NCI-H2081 treated with DMSO at 0.1 percent for 48 hours (cell line): ENCODE data around the gene ORM1.
"Not testable (repeated sequence)": the region's sequence is repeated elsewhere in the genome, so short reads cannot be mapped to it uniquely, and the experiment has no call there.

ENCODE experiments used
- DNase-seq: peaks from one replicate; lab custom pipeline; 2025; lab: John Stamatoyannopoulos, UW

Gene ORM1

DNA sequence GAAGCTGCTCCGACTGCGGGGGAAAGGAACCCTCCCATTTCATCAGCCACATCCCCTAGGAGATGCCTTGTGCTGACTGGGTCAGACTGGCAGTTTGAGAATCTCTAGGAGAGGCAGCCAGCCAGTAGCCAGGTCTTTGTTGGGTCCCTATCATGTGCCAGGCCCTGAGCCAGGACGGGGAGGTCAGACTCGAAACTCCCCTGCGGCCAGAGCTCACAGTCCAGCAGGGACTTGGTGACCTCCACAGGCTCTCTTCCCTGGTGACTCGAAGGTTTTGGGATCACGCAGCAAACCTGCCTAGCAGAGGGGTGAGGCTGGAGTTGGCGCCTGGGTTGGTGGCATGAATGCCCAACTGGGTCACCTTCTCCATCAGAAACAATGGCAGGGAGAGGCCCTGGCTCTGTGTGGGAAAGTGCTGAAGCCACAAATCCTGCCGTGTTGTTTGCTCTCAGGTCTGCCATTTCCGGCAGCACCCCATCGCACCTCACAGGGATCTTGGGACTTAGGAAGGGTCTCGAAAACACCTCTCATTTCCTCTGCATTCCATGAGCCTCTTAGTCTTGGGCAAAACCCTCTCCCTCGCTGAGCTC is 14.4 kb upstream of the ORM1 start:
- DNase-seq = no peak

- no peak for DNase-seq
Measured at GRCh38 chr9:114309096-114309495, 13.8 kb upstream of the ORM1 start.

- no peak for DNase-seq
Measured at GRCh38 chr9:114310471-114311450, 12.1 kb upstream of the ORM1 start.

DNA sequence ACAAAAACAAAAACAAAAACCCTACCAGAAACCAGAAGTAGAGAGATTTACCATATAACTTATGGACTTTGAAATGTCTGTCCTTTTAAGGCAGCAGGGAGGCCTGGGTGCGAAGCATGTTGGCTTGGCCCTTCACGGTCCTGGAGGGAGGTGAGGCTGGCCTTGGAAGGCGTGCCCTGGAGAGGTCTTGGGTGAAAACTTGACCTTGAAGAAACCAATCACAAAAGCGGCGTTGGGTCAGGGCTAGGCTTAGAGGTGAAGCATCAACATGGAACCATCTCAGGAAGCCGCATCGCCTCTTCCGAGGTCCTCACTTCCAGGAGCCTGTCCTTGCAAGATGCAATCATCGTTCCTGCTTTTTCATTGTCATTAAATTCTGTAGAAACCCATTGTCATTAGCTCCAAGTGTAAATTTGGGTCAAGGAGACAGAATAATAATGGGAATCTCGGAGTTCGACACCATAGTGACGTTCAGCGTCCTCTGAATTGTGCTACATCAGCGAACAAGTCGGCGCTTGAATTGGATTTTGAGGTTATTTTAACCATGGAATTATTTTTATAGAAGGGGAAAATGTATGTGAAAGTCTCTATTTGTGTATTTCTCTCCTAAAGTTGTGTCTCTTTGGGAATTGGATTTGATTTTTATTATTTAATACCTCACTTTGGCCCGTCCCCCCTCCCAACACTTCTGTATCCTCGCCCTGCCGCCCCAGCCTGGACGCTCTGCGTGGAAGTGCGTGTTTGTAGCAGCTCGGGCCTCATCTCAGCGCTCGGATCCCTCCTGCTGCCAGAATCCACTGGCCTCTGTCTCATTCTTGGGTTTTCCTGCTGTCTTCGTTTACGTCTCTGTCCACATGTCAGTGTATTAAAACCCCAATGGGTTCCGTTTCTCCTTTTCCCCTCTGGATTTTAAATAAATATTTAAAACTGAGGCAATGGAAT is 11.1 kb upstream of the ORM1 start:
- DNase-seq = no peak

DNA sequence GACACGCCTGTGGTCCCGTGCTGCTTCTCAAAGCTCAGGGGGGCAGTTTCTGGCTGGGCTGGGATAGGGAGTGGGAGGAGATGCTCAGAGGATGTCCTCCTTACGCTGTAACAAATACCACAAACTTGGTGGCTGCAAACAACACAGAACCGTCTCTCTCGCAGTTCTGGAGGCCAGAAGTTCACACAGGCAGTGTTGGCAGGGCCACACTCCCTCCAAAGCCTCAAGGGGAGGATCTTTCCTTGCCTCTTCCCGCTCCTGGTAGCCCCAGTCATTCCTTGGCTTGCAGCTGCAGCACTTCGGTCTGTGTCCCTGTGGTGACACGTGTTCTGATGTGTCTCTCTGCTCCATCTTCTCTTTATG is 10.4 kb upstream of the ORM1 start:
- no peak for DNase-seq

GRCh38 chr9:114313186-114313585 is 9.7 kb upstream of the ORM1 start:
- no peak for DNase-seq

- DNase-seq = no peak
Measured at GRCh38 chr9:114314256-114314867, 8.5 kb upstream of the ORM1 start.

GRCh38 chr9:114314881-114315722 is 7.8 kb upstream of the ORM1 start:
- DNase-seq = no peak

GRCh38 chr9:114315723-114316363 is 7.1 kb upstream of the ORM1 start:
- DNase-seq = no peak

- DNase-seq = no peak
Measured at GRCh38 chr9:114316605-114317230, 6.2 kb upstream of the ORM1 start.

DNA sequence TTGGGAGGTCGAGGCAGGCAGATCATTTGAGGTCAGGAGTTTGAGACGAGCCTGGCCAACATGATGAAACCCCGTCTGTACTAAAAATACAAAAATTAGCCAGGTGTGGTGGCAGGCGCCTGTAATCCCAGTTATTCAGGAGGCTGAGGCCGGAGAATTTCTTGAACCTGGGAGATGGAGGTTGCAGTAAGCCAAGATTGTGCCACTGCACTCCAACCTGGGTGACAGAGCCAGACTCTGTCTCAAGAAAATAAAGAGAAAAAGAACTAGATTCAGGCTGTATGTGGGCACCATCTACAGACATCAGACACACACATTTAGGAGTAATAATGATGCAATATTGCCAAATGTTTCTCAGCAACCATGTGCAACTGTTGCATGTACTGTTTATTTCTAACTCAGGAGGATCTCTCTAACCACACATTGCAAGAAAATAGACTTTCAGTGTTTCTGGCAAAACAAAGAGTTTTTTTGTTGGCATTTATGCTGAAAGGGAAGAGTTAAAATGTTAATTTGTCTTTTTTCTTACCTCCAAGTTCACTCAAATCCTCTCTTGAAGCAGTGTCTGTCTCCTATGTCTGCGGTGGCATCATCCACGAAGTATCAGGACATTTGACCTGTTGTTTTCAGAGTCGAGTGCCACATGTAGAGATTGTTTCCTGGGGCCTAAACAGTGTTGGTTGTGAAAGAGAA is 5.1 kb upstream of the ORM1 start:
- no peak for DNase-seq

DNA sequence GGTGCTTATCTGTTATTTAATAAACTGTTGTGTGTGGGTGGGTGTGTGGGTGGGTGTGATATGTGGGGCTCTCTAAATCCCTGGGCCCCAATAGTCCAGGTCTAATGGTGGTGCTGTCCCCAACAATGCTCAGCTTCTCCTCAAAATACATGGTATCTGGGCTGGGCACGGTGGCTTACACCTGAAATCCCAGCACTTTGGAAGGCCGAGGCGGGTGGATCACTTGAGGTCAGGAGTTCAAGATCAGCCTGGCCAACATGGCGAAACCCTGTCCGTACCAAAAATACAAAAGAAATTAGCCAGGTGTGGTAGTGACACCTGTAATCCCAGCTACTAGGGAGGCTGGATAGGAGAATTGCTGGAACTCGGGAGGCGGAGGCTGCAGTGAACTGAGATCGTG is 4.5 kb upstream of the ORM1 start:
- no peak for DNase-seq

DNA sequence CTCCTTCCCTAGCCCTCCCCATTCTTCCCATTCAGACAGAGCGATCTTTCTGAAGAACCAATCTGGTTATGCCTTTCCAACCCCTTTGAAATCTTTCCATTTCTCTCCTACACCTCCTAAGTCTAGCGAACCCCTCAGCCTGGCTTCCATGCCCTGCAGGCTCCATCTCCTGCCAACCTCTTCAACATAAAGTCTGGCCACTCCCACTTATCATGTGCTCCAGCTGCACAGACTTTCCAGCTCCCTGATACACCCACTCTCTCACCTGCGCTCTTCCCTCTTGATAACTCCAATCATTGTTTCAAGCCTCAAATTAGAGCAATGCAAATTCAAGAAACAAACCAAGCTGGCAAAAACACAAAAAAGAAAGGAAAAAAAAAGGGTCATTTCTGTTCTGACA is 3.8 kb upstream of the ORM1 start:
- DNase-seq = no peak

DNA sequence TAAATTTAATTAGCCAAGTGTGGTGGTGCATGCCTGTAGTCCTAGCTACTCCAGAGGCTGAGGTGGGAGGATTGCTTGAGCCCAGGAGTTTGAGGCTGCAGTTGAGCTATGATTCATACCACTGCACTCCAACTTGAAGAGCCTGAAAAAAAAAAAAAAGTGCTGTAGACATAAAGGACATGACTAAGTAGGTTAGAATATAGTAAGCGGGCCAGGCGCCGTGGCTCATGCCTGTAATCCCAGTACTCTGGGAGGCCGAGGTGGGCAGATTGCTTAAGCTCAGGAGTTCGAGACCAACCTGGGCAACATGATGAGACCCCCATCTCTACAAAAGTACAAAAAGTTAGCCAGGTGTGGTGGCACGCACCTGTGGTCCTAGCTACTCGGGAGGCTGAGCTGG is 2.2 kb upstream of the ORM1 start:
- DNase-seq = not testable (repeated sequence)

- DNase-seq = no peak
Measured at GRCh38 chr9:114321759-114322158, 1.1 kb upstream of the ORM1 start.

GRCh38 chr9:114322160-114322818 is 609 bp upstream of the ORM1 start:
- DNase-seq = not testable (repeated sequence)

DNA sequence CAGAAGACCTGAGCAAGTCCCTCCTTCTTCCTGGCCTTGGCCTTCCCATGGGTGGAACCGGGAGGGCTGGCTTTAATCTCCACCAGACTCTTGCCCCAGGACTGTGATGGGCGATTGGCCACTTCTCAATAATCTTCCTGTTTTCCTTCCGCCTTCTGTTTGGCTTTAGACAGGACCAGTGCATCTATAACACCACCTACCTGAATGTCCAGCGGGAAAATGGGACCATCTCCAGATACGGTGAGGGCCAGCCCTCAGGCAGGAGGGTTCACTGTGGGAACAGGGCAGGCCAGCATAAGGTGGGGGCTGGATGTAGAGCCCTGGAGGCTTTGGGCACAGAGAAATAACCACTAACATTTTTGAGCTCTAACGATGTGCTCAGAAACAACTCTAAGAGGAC is 951 bp downstream of the ORM1 start:
- not testable (repeated sequence) for DNase-seq

GRCh38 chr9:114324492-114324891 is 1.6 kb downstream of the ORM1 start:
- DNase-seq = no peak

DNA sequence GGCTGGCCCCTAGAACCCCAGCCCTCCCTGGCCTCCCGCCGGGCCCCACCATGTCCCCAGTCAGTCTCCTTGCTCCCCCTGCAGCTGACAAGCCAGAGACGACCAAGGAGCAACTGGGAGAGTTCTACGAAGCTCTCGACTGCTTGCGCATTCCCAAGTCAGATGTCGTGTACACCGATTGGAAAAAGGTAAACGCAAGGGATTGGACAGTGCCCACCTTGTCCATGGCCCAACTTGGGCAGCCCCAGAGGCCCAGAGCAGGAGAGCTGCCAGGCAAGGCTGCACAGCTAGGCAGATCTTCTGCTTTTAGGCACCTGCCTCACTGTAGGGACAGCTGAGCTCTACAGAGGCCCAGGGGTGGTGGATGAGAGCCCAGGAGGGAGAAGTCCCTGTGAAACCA is 2.1 kb downstream of the ORM1 start:
- not testable (repeated sequence) for DNase-seq
